Aorta (tissue), 5 donors: ENCODE data around the gene RAC2. TPM values are rescaled to one million over a fixed set of nuclear protein-coding genes. Genes with fewer than 3 reads are reported as not detected.

Experiments used
- ATAC-seq: fragments of 200-7000 bp; cut with Tn5 transposase; one replicate; pipeline ENCODE4 v1.9.1; 2022; ENCODE audit warnings: moderate library complexity; ENCODE audit not compliant: low FRiP score
- DNase-seq, 2 donors: peaks; one replicate each; pipeline ENCODE4 v3.0.0-alpha.2; 2020
- H3K27ac ChIP-seq, 2 donors: one replicate each; pipeline ENCODE4 v1.5.1; 2013; ENCODE audit warnings: low read length in 2 of 2, mild to moderate bottlenecking in 2 of 2, moderate library complexity in 2 of 2, control low read depth in 1 of 2, inconsistent platforms in 1 of 2, low read depth in 1 of 2
- H3K27me3 ChIP-seq, 2 donors: one replicate each; pipeline ENCODE4 v1.6.1; 2013; ENCODE audit warnings: control low read depth in 1 of 2, low read length in 1 of 2, mild to moderate bottlenecking in 1 of 2, moderate library complexity in 1 of 2; ENCODE audit not compliant: insufficient read depth in 2 of 2, control insufficient read depth in 1 of 2
- H3K36me3 ChIP-seq, 2 donors: one replicate each; pipeline ENCODE4 v1.6.1; 2013; ENCODE audit warnings: control low read depth in 1 of 2, low read length in 1 of 2, mild to moderate bottlenecking in 1 of 2; ENCODE audit not compliant: insufficient read depth in 2 of 2, control insufficient read depth in 1 of 2
- H3K4me1 ChIP-seq, 2 donors: one replicate each; pipeline ENCODE4 v1.6.1; 2013; ENCODE audit warnings: low read length in 2 of 2, control low read depth in 1 of 2, mild to moderate bottlenecking in 1 of 2, moderate library complexity in 1 of 2; ENCODE audit not compliant: insufficient read depth in 2 of 2, control insufficient read depth in 1 of 2
- H3K4me3 ChIP-seq, 2 donors: one replicate each; pipeline ENCODE4 v1.5.1; 2013; ENCODE audit warnings: low read length in 2 of 2, control low read depth in 1 of 2, mild to moderate bottlenecking in 1 of 2
- H3K9me3 ChIP-seq: one replicate; pipeline ENCODE4 v1.6.1; 2013; ENCODE audit warnings: mild to moderate bottlenecking, low read length; ENCODE audit not compliant: control insufficient read depth
- WGBS, 2 donors: extraction: QIAGEN DNeasy Blood & Tissue Kit; methylation state at CpG; one replicate each; pipeline ENCODE4 v1.1.7; 2013; 5-methylcytosine and 5-hydroxymethylcytosine counted together
- intact Hi-C, 2 donors: fragments of 100-400 bp; cut with DNase I; formaldehyde crosslinking; loops; one replicate each; pipeline versions ENCODE4 v1.14.2 to v1.15.0; 2022
- polyA plus RNA-seq, 2 donors: library from polyadenylated mRNA; stranded (reverse); fragments of 200-250 nt; gene quantifications; one replicate each; pipeline ENCODE4 v1.2.3, GENCODE V29; 2013
- total RNA-seq, 2 donors: library from RNA; stranded (reverse); fragmentation: NEBNext Ultra II Directional; extraction: Animal tissue kit (Norgen Biotek cat#: 25700); gene quantifications; one replicate each; pipeline ENCODE4 v1.2.1, GENCODE V29; 2021
- donor health status: healthy with polysubstance abuse.
- donor health status: Bipolar disorder and iron deficiency.
- donor health status: DM: no; HTN: no; CAD: no.
- donor health status: DM: no; HTN: no; CAD: no.
- donor health status: DM: yes; HTN: yes; CAD: no.

RAC2 gene
- total and polyA plus RNA-seq, 4 donors = 3.6 to 19.8 (median 15.7) TPM

DNA sequence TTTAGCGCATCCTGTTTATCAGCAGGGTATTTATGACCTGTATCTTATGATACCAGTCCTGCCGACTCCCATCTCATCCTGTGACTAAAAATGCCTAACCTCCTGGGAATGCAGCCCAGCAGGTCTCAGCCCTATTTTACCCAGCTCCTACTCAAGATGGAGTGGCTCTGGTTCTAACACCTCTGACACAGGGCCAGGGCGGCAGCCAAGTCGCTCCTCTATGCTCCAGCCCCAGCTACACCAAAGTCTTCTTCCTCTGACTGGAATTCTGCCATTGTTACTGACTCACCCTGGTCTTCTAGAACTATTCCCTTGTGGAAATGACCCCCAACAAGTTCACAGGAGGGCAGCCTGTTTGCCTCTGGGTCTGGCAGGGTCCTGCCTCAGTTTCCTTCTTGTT lies 48.1 kb downstream of the RAC2 start:
- ATAC-seq = no peak
- Histone ChIP-seq H3K9me3 (no peaks in the 10 kb centered on the region), H3K27me3 (no peaks in the 10 kb centered on the region), H3K27ac (no peak overlapping the region), H3K4me1 (no peaks in the 10 kb centered on the region), H3K4me3 (no peak overlapping the region), H3K36me3 (no peaks in the 10 kb centered on the region)
- WGBS, 2 donors = 88 to 97% methylated on average over 4 of the region's 4 CpGs
- intact Hi-C loops = loop anchor here in 1 of 2 donors (5.0 kb wide), 1 partner anchor 119 kb away; no protein-coding TSS in a partner anchor
- DNase-seq = peak; percentile 37 to 47

DNA sequence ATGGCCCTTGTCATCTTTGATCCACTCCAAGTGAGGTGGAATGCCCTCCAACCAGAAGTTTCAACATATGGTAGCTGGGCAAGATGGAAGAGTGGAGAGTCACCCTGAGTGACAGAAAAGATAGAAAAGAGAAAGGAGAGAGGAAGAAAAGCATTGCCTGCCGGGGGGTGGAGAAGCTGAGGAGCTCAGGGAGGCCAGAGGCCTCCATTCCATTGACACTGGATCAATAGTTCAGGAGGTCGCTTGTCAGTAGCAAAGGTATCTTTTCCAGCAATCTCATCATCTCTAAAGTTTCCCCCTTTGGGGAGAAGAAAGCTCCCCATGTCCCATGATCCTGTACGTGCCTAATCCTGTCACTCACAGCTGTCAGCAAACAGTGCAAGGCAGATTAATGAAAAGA lies 49.3 kb downstream of the RAC2 start:
- H3K36me3 ChIP-seq = no peaks in the 10 kb centered on the region
- intact Hi-C loops = loop anchor here in 1 of 2 donors (5.0 kb wide), 1 partner anchor 117 kb away; no protein-coding TSS in a partner anchor
- WGBS, 2 donors = 93 to 94% methylated on average over 3 of the region's 3 CpGs
- no peak overlapping the region for H3K27ac ChIP-seq
- H3K4me1 ChIP-seq = no peaks in the 10 kb centered on the region
- ATAC-seq (no peak), DNase-seq (peak in 1 of 2 donors; percentile 25)
- no peak overlapping the region for H3K4me3 ChIP-seq
- no peaks in the 10 kb centered on the region for H3K9me3 ChIP-seq
- no peaks in the 10 kb centered on the region for H3K27me3 ChIP-seq

- DNase-seq (peak in 1 of 2 donors; percentile 43), ATAC-seq (no peak)
- intact Hi-C loops = no loop called here
- H3K4me3 ChIP-seq = no peak overlapping the region
- H3K4me1 ChIP-seq = no peaks in the 10 kb centered on the region
- WGBS, 2 donors = 80 to 82% methylated on average over 10 of the region's 10 CpGs
- H3K9me3 ChIP-seq = no peaks in the 10 kb centered on the region
- H3K27me3 ChIP-seq = no peaks in the 10 kb centered on the region
- H3K27ac ChIP-seq = no peak overlapping the region
- no peaks in the 10 kb centered on the region for H3K36me3 ChIP-seq
These were observed 50.4 kb downstream of the RAC2 start for GRCh38 chr22:37193629-37194191.

GRCh38 chr22:37192741-37193140 lies 51.3 kb downstream of the RAC2 start:
- no peak overlapping the region for H3K4me3 ChIP-seq
- H3K4me1 ChIP-seq = no peaks in the 10 kb centered on the region
- H3K36me3 ChIP-seq = no peaks in the 10 kb centered on the region
- intact Hi-C loops = no loop called here
- H3K9me3 ChIP-seq = no peaks in the 10 kb centered on the region
- WGBS, 2 donors = 95 to 97% methylated on average over 1 of the region's 1 CpG
- ATAC-seq (no peak), DNase-seq (no peak)
- H3K27me3 ChIP-seq = no peaks in the 10 kb centered on the region
- H3K27ac ChIP-seq = no peak overlapping the region

GRCh38 chr22:37192204-37192603 lies 51.9 kb downstream of the RAC2 start:
- WGBS, 2 donors = 92 to 95% methylated on average over 2 of the region's 2 CpGs
- intact Hi-C loops = no loop called here
- Histone ChIP-seq H3K27ac (no peak overlapping the region), H3K27me3 (no peaks in the 10 kb centered on the region), H3K36me3 (no peaks in the 10 kb centered on the region), H3K9me3 (no peaks in the 10 kb centered on the region), H3K4me3 (no peak overlapping the region), H3K4me1 (no peaks in the 10 kb centered on the region)
- DNase-seq = no peak
- ATAC-seq = no peak

GRCh38 chr22:37190262-37190780 lies 53.7 kb downstream of the RAC2 start:
- no peaks in the 10 kb centered on the region for H3K9me3 ChIP-seq
- 59 to 93% methylated on average over 4 of the region's 4 CpGs for WGBS, 2 donors
- H3K4me1 ChIP-seq = no peaks in the 10 kb centered on the region
- ATAC-seq (no peak), DNase-seq (no peak)
- intact Hi-C loops = no loop called here
- no peaks in the 10 kb centered on the region for H3K36me3 ChIP-seq
- no peak overlapping the region for H3K27ac ChIP-seq
- no peaks in the 10 kb centered on the region for H3K27me3 ChIP-seq
- no peak overlapping the region for H3K4me3 ChIP-seq

GRCh38 chr22:37188901-37189466 lies 55.1 kb downstream of the RAC2 start:
- Histone ChIP-seq H3K27me3 (no peaks in the 10 kb centered on the region), H3K9me3 (no peaks in the 10 kb centered on the region), H3K36me3 (no peaks in the 10 kb centered on the region), H3K4me1 (no peaks in the 10 kb centered on the region), H3K27ac (no peak overlapping the region), H3K4me3 (no peak overlapping the region)
- intact Hi-C loops = no loop called here
- DNase-seq (no peak), ATAC-seq (peak; percentile 36)
- 89% methylated on average over 2 of the region's 2 CpGs for WGBS, 2 donors

GRCh38 chr22:37187891-37188761 lies 55.9 kb downstream of the RAC2 start, which contains the start of gene C1QTNF6:
Gene C1QTNF6, minus strand, starts transcription at chr22:37188247. Its CDS starts 34 bp downstream, at chr22:37188213.
- peak; percentile 69 to 77 for DNase-seq
- Histone ChIP-seq H3K27me3 (no peaks in the 10 kb centered on the region), H3K36me3 (no peaks in the 10 kb centered on the region), H3K4me3 (no peak within 1 kb of the TSS), H3K4me1 (no peaks in the 10 kb centered on the region), H3K27ac (peak within 1 kb of the TSS in 1 of 2 donors; percentile 53), H3K9me3 (no peaks in the 10 kb centered on the region)
- intact Hi-C loops = no loop called here
- WGBS, 2 donors = 18 to 21% methylated on average over 13 to 17 of the region's 17 CpGs
- ATAC-seq = peak; percentile 88
